HG03025 (cell line): ENCODE results near the gene NINJ1.

Experiments used
- ATAC-seq: cut with Tn5 transposase; IDR thresholded peaks from one replicate; pipeline ENCODE4 v1.9.1; 2021; ENCODE audit warnings: mild to moderate bottlenecking, moderate library complexity; ENCODE audit not compliant: unreplicated experiment, low FRiP score

The NINJ1 gene

GRCh38 chr9:93134015-93134739 is at the start of gene NINJ1:
NINJ1 (minus strand) TSS chr9:93134251; CDS start chr9:93134217, 34 bp downstream.
- ATAC-seq: peak; percentile 71

DNA sequence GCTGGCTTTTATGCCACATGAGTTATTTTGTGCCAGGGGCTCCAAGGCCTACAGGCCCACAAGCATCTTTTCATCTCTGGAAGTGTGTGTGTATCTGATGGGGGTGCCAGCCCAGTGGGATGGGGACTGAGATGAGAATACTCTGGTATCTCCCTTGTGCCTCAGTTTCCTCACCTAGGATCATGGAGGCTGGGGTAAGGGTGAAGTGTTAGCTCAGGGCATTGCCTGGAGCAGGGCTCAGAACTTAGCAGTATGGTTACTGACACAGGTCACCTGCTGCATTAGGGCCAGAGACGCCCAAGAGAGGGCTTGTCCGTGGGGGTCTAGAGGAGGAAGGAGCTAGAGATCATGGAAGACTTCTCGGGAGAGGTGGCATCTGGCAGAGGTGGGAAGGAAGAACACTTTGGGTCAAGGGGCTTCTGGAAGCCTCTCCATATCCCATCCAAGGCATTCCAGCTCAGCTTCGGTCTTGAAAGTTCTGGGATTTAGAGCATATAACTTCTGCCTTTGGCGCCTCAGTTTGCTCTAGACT is 49.1 kb upstream of the NINJ1 start:
- ATAC-seq: no peak

- no peak for ATAC-seq
These were observed 48.5 kb upstream of the NINJ1 start for GRCh38 chr9:93182572-93182971.

GRCh38 chr9:93181672-93182435 is 47.8 kb upstream of the NINJ1 start:
- ATAC-seq: no peak

GRCh38 chr9:93180938-93181337 is 46.9 kb upstream of the NINJ1 start:
- ATAC-seq: no peak

DNA sequence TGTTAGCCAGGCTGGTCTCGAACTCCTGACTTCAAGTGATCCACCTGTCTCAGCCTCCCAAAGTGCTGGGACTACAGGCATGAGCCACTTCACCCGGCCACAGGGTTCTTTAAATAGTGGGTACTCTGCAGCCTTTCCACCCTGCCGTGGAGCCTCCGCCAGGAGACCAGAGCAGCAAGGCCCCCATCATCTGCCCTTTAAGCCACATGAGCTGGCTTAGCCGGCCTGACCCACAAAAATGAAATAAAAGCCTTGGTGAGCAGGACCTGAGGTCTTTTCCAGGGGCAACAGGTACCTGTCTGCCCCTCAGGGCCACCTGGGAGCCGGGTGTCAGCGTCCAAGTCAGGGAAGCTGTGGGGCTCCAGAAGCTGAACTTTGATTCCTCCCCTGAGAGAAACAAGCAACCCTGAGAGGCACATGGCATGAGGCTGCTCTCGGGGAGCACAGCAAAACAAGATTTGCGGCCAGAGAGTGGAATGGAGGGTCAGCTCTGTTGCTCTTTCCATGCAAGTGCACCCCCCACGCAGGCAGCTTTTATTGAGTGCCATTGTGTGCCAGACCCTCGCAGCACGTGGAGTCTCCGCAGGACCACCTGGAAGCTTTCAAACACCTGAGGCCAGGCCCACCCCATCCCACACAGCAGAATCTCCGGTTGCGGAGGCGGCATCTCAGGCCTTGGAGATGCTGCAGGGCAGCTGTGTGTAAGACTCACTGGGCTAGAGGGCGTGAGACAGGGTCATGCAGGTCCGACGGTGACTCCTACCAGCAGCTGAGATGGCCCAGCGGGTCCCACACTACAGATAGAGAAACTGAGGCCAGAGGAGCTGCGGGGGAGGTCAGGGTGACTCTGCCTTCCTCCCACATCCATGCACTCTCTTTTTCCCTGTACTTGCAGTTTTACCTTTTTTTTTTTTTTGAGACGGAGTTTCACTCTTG is 45.1 kb upstream of the NINJ1 start:
- ATAC-seq: no peak

GRCh38 chr9:93177676-93178075 is 43.6 kb upstream of the NINJ1 start:
- ATAC-seq: no peak

- ATAC-seq: no peak
These were observed 40.9 kb upstream of the NINJ1 start for GRCh38 chr9:93174976-93175375.

DNA sequence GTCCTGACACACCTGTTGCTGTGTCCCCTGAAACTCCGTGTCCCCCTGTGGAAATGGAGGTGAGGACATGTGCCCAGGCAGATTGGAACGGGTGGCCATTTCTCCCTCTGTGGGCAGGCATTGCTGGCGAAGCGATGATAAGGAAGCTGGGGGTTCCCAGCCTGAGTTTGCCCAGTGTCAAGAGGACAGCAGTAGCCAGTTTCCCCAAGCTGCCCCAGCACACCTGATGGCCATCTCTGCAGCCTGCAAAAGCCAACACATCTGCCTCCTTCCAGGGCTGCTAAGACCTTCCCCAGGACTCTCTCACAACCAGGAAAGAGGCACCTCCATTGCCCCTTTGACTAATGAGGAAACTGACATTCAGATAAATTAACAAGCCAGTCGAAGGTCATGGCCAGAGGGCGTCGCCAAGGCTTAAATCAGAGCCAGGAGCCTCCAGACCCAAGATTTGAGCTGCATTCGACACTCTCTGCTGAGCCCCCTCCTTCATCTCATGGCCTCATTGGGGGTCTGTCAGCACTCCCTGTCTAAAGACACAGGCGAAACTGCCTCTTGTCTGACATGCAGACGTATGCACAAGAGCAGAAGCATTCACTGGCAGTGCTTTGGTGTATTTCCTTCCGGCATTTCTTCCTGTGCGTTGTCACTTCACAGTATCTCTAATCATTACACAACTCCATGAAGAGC is 39.5 kb upstream of the NINJ1 start:
- ATAC-seq: no peak

DNA sequence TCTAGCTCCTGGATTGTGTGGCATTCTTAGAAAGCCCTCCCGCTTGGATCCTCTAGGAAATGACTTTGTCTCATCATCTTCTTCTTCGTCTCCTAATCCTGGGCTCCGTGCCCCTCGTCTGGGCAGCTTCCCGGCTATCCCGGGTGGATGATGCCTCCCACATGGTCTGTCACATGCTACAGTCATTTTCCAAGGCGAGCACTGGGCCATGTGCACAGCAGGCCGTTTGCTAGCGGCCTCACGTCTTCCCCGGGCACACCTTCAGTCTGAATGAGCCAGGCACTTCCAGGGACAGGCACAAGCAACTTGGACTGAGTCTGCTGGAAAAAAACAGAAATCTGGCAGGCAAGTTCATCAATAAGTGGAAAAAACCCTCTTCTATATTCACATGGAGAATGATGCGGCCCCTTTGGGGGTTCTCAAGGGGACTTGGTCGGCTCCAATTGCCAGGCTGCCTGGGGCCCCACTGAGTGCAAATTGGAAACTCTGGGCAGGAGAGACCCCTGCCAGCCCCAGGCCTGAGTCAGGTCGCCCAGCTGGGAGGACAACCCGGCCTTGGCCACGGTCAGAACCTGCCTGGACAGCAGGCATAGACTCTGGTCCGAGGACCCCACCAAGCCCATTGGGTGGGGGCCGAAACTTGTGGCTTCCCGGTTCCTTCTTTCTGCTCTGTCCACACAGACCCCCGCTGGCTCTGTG is 38.8 kb upstream of the NINJ1 start:
- no peak for ATAC-seq

GRCh38 chr9:93171261-93171990 is 37.4 kb upstream of the NINJ1 start:
- ATAC-seq: no peak

DNA sequence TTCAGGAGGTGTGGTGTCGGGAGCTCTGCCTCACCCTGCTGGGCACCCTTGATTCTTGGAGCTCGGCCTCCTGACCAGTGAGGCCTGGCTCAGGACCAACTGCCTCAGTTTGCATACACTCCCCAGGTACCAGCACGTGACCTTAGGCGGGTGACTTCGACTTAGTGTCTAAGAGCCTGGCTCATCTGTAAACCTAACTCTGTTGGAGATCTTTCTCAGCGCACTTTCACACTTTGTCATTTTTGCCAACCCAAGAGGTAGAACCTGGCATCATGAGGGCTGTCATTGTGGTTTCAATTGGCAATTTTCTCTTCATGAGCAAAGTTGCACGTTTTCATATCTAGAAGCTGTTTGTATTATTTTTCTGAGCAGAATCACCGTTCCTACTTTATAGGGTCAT is 36.5 kb upstream of the NINJ1 start:
- ATAC-seq: no peak

DNA sequence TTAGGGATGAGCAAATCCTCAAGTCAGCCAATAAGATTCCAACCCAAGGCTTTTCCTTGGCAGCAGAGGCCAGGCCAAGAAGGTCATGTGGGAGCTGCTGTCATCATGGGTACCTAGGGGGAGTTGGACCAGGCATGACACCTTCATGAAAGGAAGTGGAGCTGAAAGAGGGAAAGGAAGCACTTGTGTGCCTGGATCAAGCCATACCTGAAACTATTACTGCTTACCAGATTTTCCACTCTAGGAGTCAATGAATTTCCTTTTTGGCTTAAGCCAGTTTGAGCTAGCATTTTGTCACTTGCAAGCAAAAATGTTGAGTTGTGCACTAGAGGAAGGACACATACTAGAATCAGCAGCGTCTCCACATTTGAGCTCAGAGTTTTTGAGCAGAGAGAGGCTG is 35.4 kb upstream of the NINJ1 start:
- ATAC-seq: no peak

DNA sequence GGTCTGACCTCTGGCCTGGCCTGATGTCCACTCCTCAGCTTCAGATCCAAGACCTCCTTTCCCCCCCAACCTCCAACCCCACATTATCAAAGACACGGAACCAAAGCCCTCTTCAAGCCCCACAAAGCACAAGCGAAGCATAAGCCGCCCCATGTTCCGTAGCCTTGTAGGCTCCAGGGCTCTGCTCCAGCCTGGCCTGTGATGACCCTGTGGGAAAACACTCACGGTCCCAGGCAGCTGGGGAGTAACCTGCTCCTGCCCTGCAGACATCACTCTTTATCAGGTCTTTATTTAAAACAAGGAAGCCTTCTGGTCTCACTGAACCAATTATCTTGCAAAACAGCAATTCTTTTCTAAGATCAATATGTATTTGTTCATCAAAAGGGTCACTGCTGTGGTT is 34.5 kb upstream of the NINJ1 start:
- no peak for ATAC-seq

- ATAC-seq: no peak
These were observed 33.8 kb upstream of the NINJ1 start for GRCh38 chr9:93167838-93168237.

GRCh38 chr9:93167185-93167584 is 33.1 kb upstream of the NINJ1 start:
- no peak for ATAC-seq

DNA sequence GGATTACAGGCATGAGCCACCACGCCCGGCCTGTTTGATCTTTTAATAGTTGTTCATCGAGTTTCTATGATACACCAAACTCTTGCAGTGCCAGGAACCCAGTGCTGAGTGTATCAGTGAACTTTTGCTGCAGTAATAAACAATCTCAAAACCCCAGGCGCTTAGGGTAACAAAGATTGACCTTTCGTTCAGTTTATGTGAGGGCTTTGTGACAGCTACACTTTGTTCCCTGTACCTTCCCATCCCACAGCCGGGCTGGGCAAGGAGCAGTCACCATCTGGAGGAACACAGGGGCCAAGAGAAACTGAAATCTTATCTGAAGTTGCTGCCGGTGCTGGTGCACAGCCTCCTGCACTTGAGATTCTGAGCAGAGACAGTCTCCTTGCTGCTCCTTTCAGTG is 32.6 kb upstream of the NINJ1 start:
- no peak for ATAC-seq

DNA sequence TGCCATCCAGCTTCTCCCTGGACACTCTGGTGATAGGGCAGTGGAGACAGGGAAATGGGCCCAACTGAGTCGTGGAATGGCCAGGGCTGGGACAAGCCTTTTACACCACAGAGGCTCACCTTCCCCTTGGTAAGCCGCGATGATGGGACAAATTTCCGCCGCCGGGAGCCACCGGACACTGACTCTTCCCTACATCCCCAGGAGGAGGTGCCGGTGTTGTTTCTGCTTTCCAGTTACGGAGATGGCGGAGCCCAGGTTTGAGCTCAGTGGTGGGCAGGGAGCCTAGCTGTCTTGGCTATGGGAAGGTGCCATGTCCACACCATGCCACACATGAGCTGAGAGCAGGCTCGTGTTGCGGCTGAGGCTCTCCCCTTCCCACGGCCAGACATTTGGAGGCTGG is 30.0 kb upstream of the NINJ1 start:
- ATAC-seq: no peak
